IPS-11a (cell line): ENCODE results near the gene GARNL3.

Source experiments
- H3K4me3 ChIP-seq: one replicate; pipeline ENCODE4 v1.5.1; 2013; ENCODE audit warnings: low read depth, low read length, control low read depth

GARNL3 gene

GRCh38 chr9:127232833-127233549, 31.6 kb upstream of the GARNL3 start:
- no peak overlapping the region for H3K4me3 ChIP-seq

DNA sequence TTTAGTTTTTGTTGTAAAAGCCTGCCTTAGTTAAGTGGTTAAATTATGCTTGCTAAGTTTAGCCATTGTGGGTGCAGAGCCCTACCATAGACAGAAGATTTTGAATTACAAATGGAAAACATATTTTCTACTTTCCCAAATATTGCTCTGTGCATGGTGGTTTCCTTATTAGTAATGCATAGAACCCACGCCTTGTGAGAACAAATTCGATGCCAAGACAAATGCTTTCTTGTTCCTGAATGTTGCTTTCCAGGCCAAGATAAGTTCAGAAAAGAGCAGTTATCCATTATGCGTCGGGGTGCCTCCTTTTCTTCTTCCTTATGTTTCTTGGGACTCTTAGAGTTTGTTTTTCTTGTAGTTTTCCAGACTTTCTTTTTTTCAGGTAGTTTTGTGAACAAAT, 31.0 kb upstream of the GARNL3 start:
- H3K4me3 ChIP-seq = no peak overlapping the region

GRCh38 chr9:127233989-127234388, 30.6 kb upstream of the GARNL3 start:
- no peak overlapping the region for H3K4me3 ChIP-seq

- no peak overlapping the region for H3K4me3 ChIP-seq
Observed at GRCh38 chr9:127237801-127238200, 26.8 kb upstream of the GARNL3 start.

DNA sequence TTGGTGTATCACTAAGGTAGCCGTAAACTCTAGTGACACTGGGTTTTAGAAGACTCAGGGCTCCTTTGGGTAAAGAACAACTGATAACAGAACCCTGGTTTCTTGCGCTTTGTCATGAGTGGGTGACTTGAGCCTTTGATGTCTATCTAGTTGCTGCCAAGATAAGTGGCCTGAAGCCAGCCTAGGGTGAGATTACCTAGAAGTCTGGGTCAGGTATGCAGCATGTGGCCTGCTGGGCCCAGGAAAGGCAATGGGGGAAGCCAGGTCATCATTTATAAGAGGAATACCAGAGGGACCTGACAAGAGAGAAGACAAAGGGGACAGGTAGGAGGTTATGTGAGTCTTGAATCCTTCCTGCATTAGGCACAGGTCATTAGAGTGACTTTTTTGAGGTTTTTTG, 23.2 kb upstream of the GARNL3 start:
- H3K4me3 ChIP-seq = no peak overlapping the region

- H3K4me3 ChIP-seq = peak overlapping the region; percentile 68
Observed at GRCh38 chr9:127244609-127245601, 19.7 kb upstream of the GARNL3 start.

DNA sequence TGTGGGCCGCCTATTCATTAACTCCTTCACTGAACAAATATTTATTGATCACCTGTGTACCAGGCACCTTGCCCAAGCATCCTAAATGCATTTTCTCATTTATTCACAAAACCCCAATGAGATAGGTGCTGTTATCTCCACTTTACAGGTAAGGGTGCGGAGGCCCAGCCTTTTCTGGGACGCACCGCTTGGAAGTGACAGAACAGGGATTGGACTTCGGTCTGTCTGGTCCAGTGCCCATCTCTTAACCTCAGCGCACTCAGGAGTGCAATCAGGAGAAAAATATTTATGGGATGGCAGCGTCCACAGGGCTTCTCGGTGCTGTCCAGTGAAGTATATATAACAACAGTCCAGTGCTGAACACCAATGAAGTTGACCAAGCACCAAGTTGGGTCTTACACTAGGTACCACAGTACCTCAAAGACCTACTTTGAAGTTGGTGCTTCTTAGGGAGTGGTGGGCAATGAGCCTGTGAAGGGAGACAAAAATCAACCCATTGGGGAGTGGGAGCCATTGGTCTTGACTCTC, 18.9 kb upstream of the GARNL3 start:
- peak overlapping the region; percentile 68 for H3K4me3 ChIP-seq

DNA sequence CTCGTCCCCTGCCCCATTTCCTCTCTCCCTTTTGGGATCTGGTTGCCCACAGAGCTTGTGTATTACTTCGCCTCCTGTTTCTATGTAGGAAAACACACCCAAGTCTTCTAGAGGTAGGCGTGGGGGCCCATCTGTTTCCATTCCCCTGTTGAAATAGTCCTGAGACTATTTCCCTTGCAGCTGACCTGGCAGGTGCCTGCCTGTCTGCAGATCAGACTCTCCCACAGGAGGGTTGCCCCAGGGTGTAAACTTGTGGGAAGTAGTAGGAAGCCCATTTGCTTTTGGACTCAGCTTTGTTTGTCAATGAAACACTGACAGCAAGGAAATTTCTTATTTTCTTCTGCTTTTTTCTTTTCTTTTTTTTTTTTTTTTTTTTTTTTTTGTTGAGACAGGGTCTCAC, 16.3 kb upstream of the GARNL3 start:
- H3K4me3 ChIP-seq = no peak overlapping the region

DNA sequence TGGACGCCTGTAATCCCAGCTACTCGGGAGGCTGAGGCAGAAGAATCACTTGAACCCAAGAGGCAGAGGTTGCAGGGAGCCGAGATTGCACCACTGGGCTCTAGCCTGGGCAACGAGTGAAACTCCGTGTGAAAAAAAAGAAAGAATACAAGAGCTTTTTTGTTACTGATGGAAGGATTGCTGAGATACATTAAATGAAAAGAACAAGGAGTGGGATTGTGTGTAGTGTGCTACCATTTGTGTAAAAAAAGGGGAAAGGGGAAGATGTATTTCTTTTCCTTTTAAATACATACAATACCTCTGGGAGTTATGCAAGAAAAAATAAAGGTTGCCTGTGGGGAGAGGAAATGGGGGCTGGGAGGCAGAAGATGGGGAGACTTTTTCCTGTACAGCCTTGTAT, 14.7 kb upstream of the GARNL3 start:
- H3K4me3 ChIP-seq = no peak overlapping the region

DNA sequence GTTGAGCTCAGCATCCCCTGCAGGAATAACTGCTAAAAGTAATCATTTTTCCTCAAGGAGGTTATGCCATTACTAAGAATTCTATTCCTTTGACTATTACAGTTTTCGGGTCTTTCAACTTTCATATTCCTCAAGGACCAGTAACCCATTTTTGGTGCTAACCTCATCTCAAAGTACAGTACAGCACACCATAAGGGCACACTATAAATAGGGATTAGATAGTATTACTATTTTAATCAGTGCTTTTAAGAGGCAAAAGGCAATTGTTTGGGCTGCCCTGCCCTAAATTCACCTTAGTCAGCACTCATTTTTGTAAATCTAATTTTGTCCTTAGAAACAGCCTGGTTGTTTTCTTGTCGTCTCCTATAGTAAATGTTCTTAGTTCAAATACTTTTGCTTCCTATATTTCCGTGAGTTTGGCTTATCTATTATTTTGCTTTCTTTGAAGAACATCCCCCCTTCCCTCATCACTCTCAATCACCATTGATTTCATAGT, 13.6 kb upstream of the GARNL3 start:
- H3K4me3 ChIP-seq = no peak overlapping the region

GRCh38 chr9:127252410-127253318, 11.9 kb upstream of the GARNL3 start:
- H3K4me3 ChIP-seq = no peak overlapping the region

DNA sequence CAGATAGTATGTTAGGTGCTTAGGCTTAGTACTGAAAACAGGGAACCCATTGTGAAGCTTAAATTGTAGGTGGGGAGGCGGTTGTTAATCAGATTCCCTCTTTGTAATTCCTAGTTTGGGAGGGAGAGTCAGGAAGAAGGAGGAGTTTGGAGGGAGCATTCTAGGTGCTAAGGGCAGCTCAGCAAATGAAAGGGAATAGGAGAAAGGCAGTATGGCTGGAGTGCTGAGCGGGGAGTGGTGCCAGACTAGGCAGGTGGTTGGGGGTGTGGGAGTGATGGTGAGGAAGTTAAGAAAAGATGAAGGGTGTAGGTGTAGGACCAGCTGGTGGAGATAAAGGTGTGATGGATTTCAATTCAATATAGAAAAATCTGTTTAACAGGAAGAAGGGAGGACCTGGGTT, 11.1 kb upstream of the GARNL3 start:
- no peak overlapping the region for H3K4me3 ChIP-seq

- no peak overlapping the region for H3K4me3 ChIP-seq
Observed at GRCh38 chr9:127255692-127256091, 8.9 kb upstream of the GARNL3 start.

GRCh38 chr9:127256324-127256723, 8.2 kb upstream of the GARNL3 start:
- H3K4me3 ChIP-seq = no peak overlapping the region

GRCh38 chr9:127258606-127259471, 5.7 kb upstream of the GARNL3 start:
- no peak overlapping the region for H3K4me3 ChIP-seq

GRCh38 chr9:127262602-127263001, 2.0 kb upstream of the GARNL3 start:
- H3K4me3 ChIP-seq = no peak overlapping the region

DNA sequence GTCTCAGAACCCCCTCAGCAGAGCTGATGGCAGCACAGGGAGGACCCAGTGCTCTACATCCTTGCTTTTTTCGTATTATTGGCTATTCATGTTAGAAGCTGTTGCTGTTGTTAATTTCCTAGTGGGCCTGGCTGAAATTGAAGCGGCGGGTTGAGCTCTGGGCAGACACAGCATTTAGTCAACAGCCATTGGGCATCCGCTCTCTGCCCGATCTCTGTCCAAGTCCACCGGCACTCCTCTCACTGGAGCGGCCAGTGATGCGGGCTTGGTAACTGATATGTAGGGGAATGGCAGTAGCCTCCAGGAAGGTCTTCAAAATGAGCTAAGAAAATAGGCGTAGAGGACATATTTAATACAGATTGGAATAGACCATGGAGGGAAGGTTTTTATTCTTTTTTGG, 1.3 kb upstream of the GARNL3 start:
- H3K4me3 ChIP-seq = no peak overlapping the region

GRCh38 chr9:127263664-127264063, 910 bp upstream of the GARNL3 start:
- no peak overlapping the region for H3K4me3 ChIP-seq

GRCh38 chr9:127267793-127268525, 3.4 kb downstream of the GARNL3 start:
- H3K4me3 ChIP-seq = no peak overlapping the region
